K562 (cell line): ENCODE measurements around the gene DYSF. TPM values are rescaled to one million over a fixed set of nuclear protein-coding genes. Genes with fewer than 3 reads are reported as not detected.

ENCODE experiments used
- ATAC-seq: fragments of 200-7000 bp; cut with Tn5 transposase; 3 replicates; pipeline ENCODE4 v1.9.1; 2020; ENCODE audit warnings: moderate library complexity
- BruUV-seq: library from RNA; stranded (reverse); fragments of 400-500 nt; replicated peaks from 2 replicates; lab custom pipeline; 2021; lab: Mats Ljungman, UMichigan
- CTCF ChIA-PET: fragments of 300-600 bp; formaldehyde crosslinking; extraction: SDS; loops from one replicate; lab custom pipeline; 2021; ENCODE audit warnings: low intra/inter-chr PET ratio; lab: Yijun Ruan, JAX
- POLR2A ChIA-PET: fragments of 300-600, 350-650 bp; sonication (Branson Sonifier 250); formaldehyde crosslinking; extraction: SDS; loops from one replicate; lab custom pipeline; 2021; ENCODE audit warnings: antibody characterized with exemption, inconsistent platforms; lab: Yijun Ruan, JAX
- DNase-seq, 4 experiments: peaks; one replicate each; pipeline versions ENCODE4 v3.0.0 to v3.0.0-alpha.2; 2011 to 2018; ENCODE audit warnings: low spot score in 3 of 4, mixed read lengths in 3 of 4; ENCODE audit errors: extremely low read depth in 1 of 4
- FAIRE-seq: peaks from 2 replicates; lab custom pipeline; 2011; peaks lifted over from hg19 to GRCh38; lab: Jason Lieb, UNC
- H2AFZ ChIP-seq: 2 replicates; pipeline ENCODE4 v1.6.0; 2011; ENCODE audit warnings: low read depth, low read length, control low read depth, inconsistent platforms
- H3K27ac ChIP-seq: fragments of 200-600 bp; 3 replicates; pipeline ENCODE4 v1.8.0; 2011; ENCODE audit warnings: low read depth, mild to moderate bottlenecking, control low read depth, inconsistent platforms, low read length, moderate library complexity, mixed read lengths; ENCODE audit errors: extremely low read depth
- H3K27me3 ChIP-seq, 2 experiments: fragments of 300-600 bp in 1 of 2; 2 replicates in 1 of 2; 3 replicates in 1 of 2; pipeline versions ENCODE4 v1.6.0 to v1.8.0; 2011; ENCODE audit warnings: inconsistent platforms in 2 of 2, low read length in 2 of 2, mild to moderate bottlenecking in 1 of 2, mixed read lengths in 1 of 2, moderate library complexity in 1 of 2; ENCODE audit not compliant: control insufficient read depth in 2 of 2, insufficient read depth in 2 of 2
- H3K36me3 ChIP-seq: fragments of 300-600 bp; 3 replicates; pipeline ENCODE4 v1.8.0; 2011; ENCODE audit warnings: mild to moderate bottlenecking, low read length, inconsistent platforms; ENCODE audit not compliant: control insufficient read depth, insufficient read depth
- H3K4me1 ChIP-seq, 2 experiments: fragments of 200-600 bp in 1 of 2; replicated peaks in 1 of 2; 2 replicates in 1 of 2; 3 replicates in 1 of 2; pipeline versions ENCODE4 v1.5.1 to v1.8.0; 2011; ENCODE audit warnings: inconsistent platforms in 2 of 2, low read length in 2 of 2, mild to moderate bottlenecking in 1 of 2, mixed read lengths in 1 of 2, moderate library complexity in 1 of 2; ENCODE audit not compliant: control insufficient read depth in 2 of 2, insufficient read depth in 2 of 2
- H3K4me2 ChIP-seq: 2 replicates; pipeline ENCODE4 v1.6.1; 2011; ENCODE audit warnings: low read length, control low read depth, inconsistent platforms, mixed read lengths; ENCODE audit not compliant: insufficient read depth
- H3K4me3 ChIP-seq: fragments of 200-600 bp; sonication (generic), shearing (Covaris generic); 2 replicates; pipeline ENCODE4 v1.5.1; 2016; ENCODE audit warnings: control low read depth, inconsistent platforms
- H3K79me2 ChIP-seq: fragments of 200-600 bp; 3 replicates; pipeline ENCODE4 v1.8.0; 2011; ENCODE audit warnings: low read length, inconsistent platforms; ENCODE audit not compliant: control insufficient read depth, insufficient read depth
- H3K9ac ChIP-seq, 2 experiments: 2 replicates each; pipeline versions ENCODE4 v1.6.0 to v1.6.1; 2011; ENCODE audit warnings: low read depth in 2 of 2, low read length in 2 of 2, control low read depth in 1 of 2, inconsistent platforms in 1 of 2, mild to moderate bottlenecking in 1 of 2, mixed read lengths in 1 of 2; ENCODE audit not compliant: insufficient read depth in 1 of 2
- H3K9me1 ChIP-seq: one replicate; pipeline ENCODE4 v1.6.0; 2011; ENCODE audit warnings: inconsistent platforms, mild to moderate bottlenecking, low read length, moderate library complexity; ENCODE audit not compliant: control insufficient read depth, insufficient read depth
- H3K9me3 ChIP-seq: replicated peaks from 2 replicates; pipeline ENCODE4 v1.5.1; 2011; ENCODE audit warnings: low read depth, low read length, inconsistent platforms; ENCODE audit not compliant: control insufficient read depth, insufficient read depth
- H4K20me1 ChIP-seq: replicated peaks from 2 replicates; pipeline ENCODE4 v1.6.1; 2011; ENCODE audit warnings: low read length, inconsistent platforms, mixed read lengths; ENCODE audit not compliant: control insufficient read depth, insufficient read depth
- CUX1 ChIP-seq: fragments of 200-800 bp; sonication (Bioruptor generic); IDR thresholded peaks from 2 replicates; pipeline ENCODE4 v1.6.1; 2016; ENCODE audit warnings: missing genetic modification characterization, missing compliant biosample characterization
- E2F1 ChIP-seq: sonication (generic); formaldehyde crosslinking; IDR thresholded peaks from 2 replicates; pipeline ENCODE4 v1.8.1; 2023; ENCODE audit warnings: mild to moderate bottlenecking, missing genetic modification reagents, moderate library complexity
- GTF2E2 ChIP-seq: fragments of 200-800 bp; sonication (Bioruptor generic); IDR thresholded peaks from 2 replicates; pipeline ENCODE4 v1.6.1; 2016; ENCODE audit warnings: missing genetic modification characterization, missing compliant biosample characterization
- MXI1 ChIP-seq: IDR thresholded peaks from 2 replicates; pipeline ENCODE4 v1.6.1; 2011; ENCODE audit warnings: low read depth, mild to moderate bottlenecking, improper control_type of control experiment, low read length
- NFIC ChIP-seq: fragments of 450-650 bp; IDR thresholded peaks from 2 replicates; pipeline ENCODE4 v1.6.1; 2017; ENCODE audit warnings: mild to moderate bottlenecking, inconsistent platforms
- SETDB1 ChIP-seq: IDR thresholded peaks from one replicate; pipeline ENCODE4 v1.6.1; 2012; ENCODE audit warnings: low read length, control low read depth, inconsistent platforms
- TCF3 ChIP-seq: sonication (generic); formaldehyde crosslinking; IDR thresholded peaks from 2 replicates; pipeline ENCODE4 v1.4.0; 2020; ENCODE audit warnings: mild to moderate bottlenecking, missing genetic modification reagents
- ZFP1 ChIP-seq: fragments of 450-650 bp; formaldehyde crosslinking; IDR thresholded peaks from 2 replicates; pipeline ENCODE4 v1.4.0; 2020; ENCODE audit warnings: mild to moderate bottlenecking, mixed read lengths
- WGBS: fragments of 100-300 bp; shearing (Covaris generic); methylation state at CpG from one replicate; pipeline ENCODE4 v1.1.6; 2016; ENCODE audit warnings: low coverage, mixed read lengths; ENCODE audit not compliant: insufficient coverage; ENCODE audit errors: missing lambda C conversion rate; 5-methylcytosine and 5-hydroxymethylcytosine counted together
- in situ Hi-C: fragments of 300-500 bp; cut with MboI; formaldehyde crosslinking; loops from 4 replicates; pipeline ENCODE4 v1.15.0; 2018; ENCODE audit warnings: inconsistent platforms, mixed read lengths
- intact Hi-C: fragments of 100-400 bp; cut with micrococcal nuclease; formaldehyde crosslinking; loops from 2 replicates; pipeline ENCODE4 v1.14.2; 2022
- polyA plus RNA-seq, 8 experiments: library from polyadenylated mRNA; depleted of rRNA in 4 of 8; stranded (reverse) in 5 of 8; unstranded in 3 of 8; fragments of >200 nt; fragmentation: Nextera tagmentation in 2 of 8; fragmentation: Illumina TruSeq in 1 of 8; extraction: Ambion mirVana in 2 of 8; extraction: Trizol in 1 of 8; gene quantifications; 2 replicates each; pipeline versions ENCODE4 v1.2.1 to v1.2.3, GENCODE V29; 2011 to 2014; ENCODE audit warnings: inconsistent platforms in 1 of 8, missing spikeins in 1 of 8
- total RNA-seq, 7 experiments: library from RNA; depleted of rRNA in 6 of 7; stranded (reverse); fragments of >200 nt in 6 of 7; fragmentation: Illumina TruSeq in 2 of 7; extraction: Trizol in 2 of 7; gene quantifications; 2 replicates each; pipeline versions ENCODE4 v1.2.1 to v1.2.3, GENCODE V29; 2011 to 2021; ENCODE audit warnings: low replicate concordance in 1 of 7
- TF ChIP-seq, protein P1 (sequence below): fragments of 250-450 bp; sonication (Bioruptor Pico); IDR thresholded peaks from 2 replicates; pipeline ENCODE4 v1.5.0; 2021

Gene DYSF
- total and polyA plus RNA-seq, 9 of the 15 experiments (the other 6 are each of a cell fraction or from before 2014, with no cell fraction given): 0.01 to 0.80 (median 0.29) TPM

GRCh38 chr2:71724793-71725192 lies 271.4 kb downstream of the DYSF start:
- Histone ChIP-seq H3K79me2 (no peaks in the 10 kb centered on the region), H4K20me1 (no peaks in the 10 kb centered on the region), H3K4me1 (no peaks in the 10 kb centered on the region), H3K4me2 (no peak overlapping the region), H2AFZ (no peak overlapping the region), H3K9ac (no peak overlapping the region), H3K27ac (no peak overlapping the region), H3K9me3 (peaks cover 2% of the 10 kb centered on the region; the same call in 1 of the 2 replicates), H3K9me1 (no peaks in the 10 kb centered on the region), H3K27me3 (peaks cover 0 to 3% of the 10 kb centered on the region in 2 experiments; a peak in 2 of 5 replicates), H3K36me3 (no peaks in the 10 kb centered on the region), H3K4me3 (no peak overlapping the region)
- 0% methylated on average over 1 of the region's 1 CpG for WGBS
- intact Hi-C loops: no loop called here
- FAIRE-seq: no peak
- no peak for TF ChIP-seq NFIC
- TF ChIP-seq ZFP1 (CRISPR knock-in tag): peak; percentile 90
- in situ Hi-C loops: no loop called here
- no peak for ATAC-seq
- no peak for DNase-seq
- no TSS peak for BruUV-seq
- POLR2A ChIA-PET: no interaction called here
- CTCF ChIA-PET: no interaction called here

DNA sequence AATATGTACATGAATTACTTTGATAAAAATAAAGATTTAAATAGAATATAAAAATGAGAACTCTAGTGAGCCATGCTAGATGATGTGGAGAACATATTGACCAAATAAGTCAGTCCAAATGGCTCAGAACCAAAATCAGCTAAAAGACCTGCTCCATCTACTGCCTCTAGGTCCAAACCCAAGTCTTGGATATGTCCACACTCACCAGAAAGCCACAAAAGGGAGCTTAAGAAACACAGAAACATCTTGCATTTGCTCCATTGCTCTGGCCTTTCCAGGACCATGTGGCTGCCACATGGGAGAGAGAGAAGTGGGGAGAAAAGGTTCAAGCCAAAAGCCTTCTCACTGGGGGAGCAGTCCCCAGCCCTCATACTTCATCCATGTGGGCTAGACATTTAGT lies 272.5 kb downstream of the DYSF start:
- no peaks in the 10 kb centered on the region for H3K9me1 ChIP-seq
- BruUV-seq: no TSS peak
- H3K4me2 ChIP-seq: no peak overlapping the region
- no peaks in the 10 kb centered on the region for H3K4me1 ChIP-seq
- H3K27me3 ChIP-seq: peaks cover 3 to 5% of the 10 kb centered on the region in 2 experiments; a peak in 3 of 5 replicates
- DNase-seq: no peak
- no peaks in the 10 kb centered on the region for H3K36me3 ChIP-seq
- intact Hi-C loops (no loop called here), in situ Hi-C loops (no loop called here)
- no peaks in the 10 kb centered on the region for H3K79me2 ChIP-seq
- peaks cover 2% of the 10 kb centered on the region; the same call in 1 of the 2 replicates for H3K9me3 ChIP-seq
- no peak for FAIRE-seq
- ChIA-PET CTCF (no interaction called here), POLR2A (no interaction called here)
- no peak for ATAC-seq
- no peak overlapping the region for H3K9ac ChIP-seq
- H4K20me1 ChIP-seq: no peaks in the 10 kb centered on the region
- H2AFZ ChIP-seq: no peak overlapping the region
- no peak overlapping the region for H3K4me3 ChIP-seq
- H3K27ac ChIP-seq: no peak overlapping the region
- TF ChIP-seq TCF3 (no peak), MXI1 (no peak), SETDB1 (no peak), E2F1 (CRISPR knock-in tag) (no peak), CUX1 (no peak), GTF2E2 (tag) (no peak)
- TF ChIP-seq, protein P1, sequence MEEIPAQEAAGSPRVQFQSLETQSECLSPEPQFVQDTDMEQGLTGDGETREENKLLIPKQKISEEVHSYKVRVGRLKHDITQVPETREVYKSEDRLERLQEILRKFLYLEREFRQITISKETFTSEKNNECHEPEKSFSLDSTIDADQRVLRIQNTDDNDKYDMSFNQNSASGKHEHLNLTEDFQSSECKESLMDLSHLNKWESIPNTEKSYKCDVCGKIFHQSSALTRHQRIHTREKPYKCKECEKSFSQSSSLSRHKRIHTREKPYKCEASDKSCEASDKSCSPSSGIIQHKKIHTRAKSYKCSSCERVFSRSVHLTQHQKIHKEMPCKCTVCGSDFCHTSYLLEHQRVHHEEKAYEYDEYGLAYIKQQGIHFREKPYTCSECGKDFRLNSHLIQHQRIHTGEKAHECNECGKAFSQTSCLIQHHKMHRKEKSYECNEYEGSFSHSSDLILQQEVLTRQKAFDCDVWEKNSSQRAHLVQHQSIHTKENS (CRISPR knock-in tag): no peak
